Measurements from ENCODE around the gene RPL9.

DNA sequence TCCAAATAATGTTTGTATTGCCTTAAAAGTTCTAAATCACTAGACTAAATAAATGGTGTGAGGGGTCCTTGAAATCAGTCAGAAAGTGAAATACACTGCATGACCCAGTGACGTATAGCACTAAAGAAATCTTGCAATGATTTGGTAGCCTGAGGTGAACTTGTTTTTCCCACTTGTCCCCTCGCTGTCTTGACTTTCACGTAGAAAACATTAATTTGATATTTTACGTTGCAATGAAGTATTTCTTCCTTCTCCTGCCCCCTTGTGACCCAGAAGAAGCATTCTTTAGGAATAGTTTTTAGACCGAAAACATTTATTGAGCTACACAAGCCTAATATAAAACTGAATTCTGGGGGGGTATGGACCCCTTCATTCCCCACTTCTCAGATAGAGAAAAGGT, 48.3 kb downstream of the RPL9 start:
- TF ChIP-seq CTCF (IDR thresholded peaks at IDR 0.05; ENCODE audit: low read depth, low read length) = no peak
- TF ChIP-seq POLR2A (IDR thresholded peaks at IDR 0.05; ENCODE audit: extremely low read depth, insufficient read length) = no peak
- TF ChIP-seq MYC (IDR thresholded peaks at IDR 0.05; ENCODE audit: low read depth, low read length) = no peak
- no peak for TF ChIP-seq MAX (IDR thresholded peaks at IDR 0.05; ENCODE audit: low read depth, low read length)
